OCI-LY1 (cell line): ENCODE measurements around the gene CBL.
"Not testable (repeated sequence)": the region's sequence is repeated elsewhere in the genome, so short reads cannot be mapped to it uniquely, and the experiment has no call there.

Experiments used
- H2AFZ ChIP-seq: fragments of 200-600 bp; sonication (generic), shearing (Covaris generic); 2 replicates; pipeline ENCODE4 v1.6.0; 2014; ENCODE audit warnings: antibody characterized with exemption, mild to moderate bottlenecking, low read length
- H3F3A ChIP-seq: fragments of 200-600 bp; sonication (generic), shearing (Covaris generic); 2 replicates; pipeline ENCODE4 v1.6.0; 2014; ENCODE audit warnings: mild to moderate bottlenecking, antibody characterized with exemption, low read length, moderate library complexity; ENCODE audit not compliant: insufficient read depth
- H3K27ac ChIP-seq: fragments of 200-600 bp; sonication (generic); 2 replicates; pipeline ENCODE4 v1.5.1; 2014; ENCODE audit warnings: low read length, mixed run types, mild to moderate bottlenecking, low read depth; ENCODE audit not compliant: poor library complexity, severe bottlenecking
- H3K27me3 ChIP-seq: fragments of 200-600 bp; sonication (generic); 2 replicates; pipeline ENCODE4 v1.6.0; 2014; ENCODE audit warnings: antibody characterized with exemption, mild to moderate bottlenecking, low read length, moderate library complexity; ENCODE audit not compliant: insufficient read depth
- H3K36me3 ChIP-seq: fragments of 200-600 bp; sonication (generic); 2 replicates; pipeline ENCODE4 v1.6.1; 2014; ENCODE audit warnings: mild to moderate bottlenecking, antibody characterized with exemption, low read length, moderate library complexity, mixed read lengths; ENCODE audit not compliant: insufficient read depth
- H3K4me1 ChIP-seq: fragments of 200-600 bp; sonication (generic); 2 replicates; pipeline ENCODE4 v1.5.1; 2014; ENCODE audit warnings: mild to moderate bottlenecking, low read length, moderate library complexity; ENCODE audit not compliant: insufficient read depth, severe bottlenecking
- H3K4me2 ChIP-seq: fragments of 200-600 bp; sonication (generic), shearing (Covaris generic); 2 replicates; pipeline ENCODE4 v1.6.1; 2014; ENCODE audit warnings: low read length
- H3K4me3 ChIP-seq: fragments of 200-600 bp; sonication (generic); 2 replicates; pipeline ENCODE4 v1.5.1; 2014; ENCODE audit warnings: low read length, low read depth, mild to moderate bottlenecking, mixed read lengths; ENCODE audit not compliant: poor library complexity, severe bottlenecking
- H3K79me2 ChIP-seq: fragments of 200-600 bp; shearing (Covaris generic); 2 replicates; pipeline ENCODE4 v1.6.1; 2016; ENCODE audit warnings: mixed run types, low read length, mixed read lengths; ENCODE audit not compliant: insufficient read depth
- H3K9ac ChIP-seq: fragments of 200-600 bp; sonication (generic), shearing (Covaris generic); 2 replicates; pipeline ENCODE4 v1.6.1; 2014; ENCODE audit warnings: mild to moderate bottlenecking, low read length, mixed read lengths
- H3K9me2 ChIP-seq: fragments of 200-600 bp; sonication (generic), shearing (Covaris generic); 2 replicates; pipeline ENCODE4 v1.6.1; 2014; ENCODE audit warnings: low read depth, mild to moderate bottlenecking, low read length, mixed read lengths
- H3K9me3 ChIP-seq: fragments of 200-600 bp; shearing (Covaris generic); 2 replicates; pipeline ENCODE4 v1.6.1; 2014; ENCODE audit warnings: low read length, mixed read lengths
- H4K20me1 ChIP-seq: fragments of 200-600 bp; sonication (generic), shearing (Covaris generic); 2 replicates; pipeline ENCODE4 v1.6.0; 2016; ENCODE audit warnings: mild to moderate bottlenecking, low read length; ENCODE audit not compliant: insufficient read depth
- CTCF ChIP-seq: fragments of 200-600 bp; sonication (generic), shearing (Covaris generic); IDR thresholded peaks from 2 replicates; pipeline ENCODE4 v1.5.1; 2017; ENCODE audit warnings: mild to moderate bottlenecking, antibody characterized with exemption, low read length, moderate library complexity, mixed read lengths
- EZH2 ChIP-seq: fragments of 200-600 bp; sonication (generic), shearing (Covaris generic); IDR thresholded peaks from 2 replicates; pipeline ENCODE4 v1.8.0; 2017; ENCODE audit warnings: borderline replicate concordance, mixed run types, mild to moderate bottlenecking, antibody characterized with exemption, low read length, moderate library complexity, mixed read lengths

The CBL gene

DNA sequence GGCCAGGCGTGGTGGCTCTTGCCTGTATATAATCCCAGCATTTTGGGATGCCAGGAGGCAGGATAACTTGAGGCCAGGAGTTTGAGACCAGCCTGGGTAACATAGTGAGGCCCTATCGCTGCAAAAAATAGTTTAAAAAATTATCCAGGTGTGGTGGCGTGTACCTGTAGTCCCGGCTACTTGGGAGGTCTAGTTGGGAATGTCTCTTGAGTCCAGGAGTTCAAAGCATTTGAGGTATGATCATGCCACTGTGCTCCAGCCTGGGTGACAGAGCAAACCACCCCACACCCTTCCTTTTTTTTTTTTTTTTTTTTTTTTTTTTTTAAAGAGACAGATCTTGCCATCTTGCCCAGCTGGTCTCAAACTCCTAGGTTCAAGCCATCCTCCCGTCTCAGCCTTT lies 16.8 kb downstream of the CBL start:
- Histone ChIP-seq H3K4me2 (no peak overlapping the region), H3K9me2 (no peaks in the 10 kb centered on the region), H3K36me3 (no peaks in the 10 kb centered on the region), H3K27me3 (no peaks in the 10 kb centered on the region), H3K4me1 (no peaks in the 10 kb centered on the region), H3K9me3 (no peaks in the 10 kb centered on the region), H3K79me2 (peaks cover 67% of the 10 kb centered on the region), H4K20me1 (no peaks in the 10 kb centered on the region), H3K9ac (no peak overlapping the region), H3F3A (no peaks in the 10 kb centered on the region), H3K4me3 (no peak overlapping the region), H3K27ac (no peak overlapping the region), H2AFZ (no peak overlapping the region)
- no peak for TF ChIP-seq EZH2
- TF ChIP-seq CTCF = no peak

GRCh38 chr11:119223856-119224255 lies 17.7 kb downstream of the CBL start:
- Histone ChIP-seq H3K4me1 (no peaks in the 10 kb centered on the region), H3K36me3 (no peaks in the 10 kb centered on the region), H3K9me3 (no peaks in the 10 kb centered on the region), H3K9ac (no peak overlapping the region), H3K4me3 (no peak overlapping the region), H3K27ac (no peak overlapping the region), H3K79me2 (peaks cover 58% of the 10 kb centered on the region), H3F3A (no peaks in the 10 kb centered on the region), H4K20me1 (no peaks in the 10 kb centered on the region), H3K27me3 (no peaks in the 10 kb centered on the region), H3K4me2 (no peak overlapping the region), H3K9me2 (no peaks in the 10 kb centered on the region), H2AFZ (no peak overlapping the region)
- TF ChIP-seq EZH2 (no peak), CTCF (no peak)

- not testable (repeated sequence) for H3K9me3 ChIP-seq, H3K9me2 ChIP-seq, H3K4me2 ChIP-seq, H3F3A ChIP-seq, H2AFZ ChIP-seq, H3K9ac ChIP-seq, H3K4me3 ChIP-seq, H4K20me1 ChIP-seq, H3K36me3 ChIP-seq, H3K27me3 ChIP-seq, H3K27ac ChIP-seq
- Histone ChIP-seq H3K4me1 (peaks cover 12% of the 10 kb centered on the region), H3K79me2 (peaks cover 41% of the 10 kb centered on the region)
These were observed 22.6 kb downstream of the CBL start for GRCh38 chr11:119228535-119229287.

DNA sequence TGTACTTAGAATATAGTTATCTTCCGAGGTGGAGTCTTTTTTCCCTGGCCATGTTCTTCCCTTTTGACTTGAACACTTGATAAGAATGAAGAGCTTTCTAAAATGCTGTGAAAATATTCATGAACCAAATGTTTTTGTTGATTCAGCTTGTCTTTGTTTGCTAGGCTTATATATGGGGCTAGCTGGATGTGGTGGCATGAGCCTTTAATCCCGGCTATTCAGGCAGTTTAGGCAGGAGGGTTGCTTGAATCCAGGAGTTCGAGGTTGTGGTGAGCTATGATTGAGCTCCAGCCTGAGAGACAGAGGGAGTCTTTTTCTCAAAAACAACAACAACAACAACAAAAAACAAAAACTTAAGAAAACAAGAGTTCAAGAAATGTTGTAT lies 23.1 kb downstream of the CBL start:
- Histone ChIP-seq H4K20me1 (no peaks in the 10 kb centered on the region), H3K9me2 (no peaks in the 10 kb centered on the region), H3F3A (no peaks in the 10 kb centered on the region), H3K27ac (no peak overlapping the region), H2AFZ (no peak overlapping the region), H3K27me3 (no peaks in the 10 kb centered on the region), H3K4me3 (no peak overlapping the region), H3K4me1 (peaks cover 12% of the 10 kb centered on the region), H3K79me2 (peaks cover 35% of the 10 kb centered on the region), H3K4me2 (no peak overlapping the region), H3K9me3 (no peaks in the 10 kb centered on the region), H3K36me3 (peaks cover 10% of the 10 kb centered on the region), H3K9ac (no peak overlapping the region)
- TF ChIP-seq EZH2 = no peak
- TF ChIP-seq CTCF = no peak
